GM13977 (cell line): ENCODE results near the gene GPR61.

Experiments used
- DNase-seq: peaks from one replicate; pipeline ENCODE4 v3.0.0; 2012; ENCODE audit warnings: low spot score
- in situ Hi-C: fragments of 300-500 bp; cut with MboI; formaldehyde crosslinking; loops from one replicate; pipeline ENCODE4 v1.12.0; 2022; ENCODE audit warnings: low sequenced_read_pairs, low pct_unique_long_range_greater_than_20kb, mixed read lengths, inconsistent platforms; ENCODE audit not compliant: unreplicated experiment
- TF ChIP-seq, protein P1 (sequence below): IDR thresholded peaks from 2 replicates; pipeline ENCODE4 v1.5.1; 2012; ENCODE audit warnings: mild to moderate bottlenecking, control low read depth; ENCODE audit not compliant: insufficient read depth; ENCODE audit errors: extremely low read depth, missing control alignments

Gene GPR61

DNA sequence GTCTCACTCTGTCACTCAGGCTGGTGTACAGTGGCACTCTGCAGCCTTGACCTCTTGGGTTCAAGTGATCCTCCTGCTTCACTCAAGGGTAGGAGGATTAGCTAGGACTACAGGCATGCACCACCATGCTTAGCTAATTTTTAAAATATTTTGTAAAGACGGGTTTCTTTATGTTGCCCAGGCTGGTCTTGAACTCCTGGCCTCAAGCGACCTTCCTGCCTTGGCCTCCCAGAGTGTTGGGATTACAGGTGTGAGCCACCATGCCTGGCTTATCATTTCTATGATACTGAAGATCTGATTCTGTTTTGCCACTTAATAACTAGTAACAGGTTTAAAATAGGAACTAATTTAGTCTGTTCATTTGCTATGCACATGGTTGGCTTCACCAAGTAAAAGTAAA lies 42.3 kb downstream of the GPR61 start:
- in situ Hi-C loops: no loop called here
- TF ChIP-seq, protein P1, sequence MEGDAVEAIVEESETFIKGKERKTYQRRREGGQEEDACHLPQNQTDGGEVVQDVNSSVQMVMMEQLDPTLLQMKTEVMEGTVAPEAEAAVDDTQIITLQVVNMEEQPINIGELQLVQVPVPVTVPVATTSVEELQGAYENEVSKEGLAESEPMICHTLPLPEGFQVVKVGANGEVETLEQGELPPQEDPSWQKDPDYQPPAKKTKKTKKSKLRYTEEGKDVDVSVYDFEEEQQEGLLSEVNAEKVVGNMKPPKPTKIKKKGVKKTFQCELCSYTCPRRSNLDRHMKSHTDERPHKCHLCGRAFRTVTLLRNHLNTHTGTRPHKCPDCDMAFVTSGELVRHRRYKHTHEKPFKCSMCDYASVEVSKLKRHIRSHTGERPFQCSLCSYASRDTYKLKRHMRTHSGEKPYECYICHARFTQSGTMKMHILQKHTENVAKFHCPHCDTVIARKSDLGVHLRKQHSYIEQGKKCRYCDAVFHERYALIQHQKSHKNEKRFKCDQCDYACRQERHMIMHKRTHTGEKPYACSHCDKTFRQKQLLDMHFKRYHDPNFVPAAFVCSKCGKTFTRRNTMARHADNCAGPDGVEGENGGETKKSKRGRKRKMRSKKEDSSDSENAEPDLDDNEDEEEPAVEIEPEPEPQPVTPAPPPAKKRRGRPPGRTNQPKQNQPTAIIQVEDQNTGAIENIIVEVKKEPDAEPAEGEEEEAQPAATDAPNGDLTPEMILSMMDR: no peak
- DNase-seq: no peak

DNA sequence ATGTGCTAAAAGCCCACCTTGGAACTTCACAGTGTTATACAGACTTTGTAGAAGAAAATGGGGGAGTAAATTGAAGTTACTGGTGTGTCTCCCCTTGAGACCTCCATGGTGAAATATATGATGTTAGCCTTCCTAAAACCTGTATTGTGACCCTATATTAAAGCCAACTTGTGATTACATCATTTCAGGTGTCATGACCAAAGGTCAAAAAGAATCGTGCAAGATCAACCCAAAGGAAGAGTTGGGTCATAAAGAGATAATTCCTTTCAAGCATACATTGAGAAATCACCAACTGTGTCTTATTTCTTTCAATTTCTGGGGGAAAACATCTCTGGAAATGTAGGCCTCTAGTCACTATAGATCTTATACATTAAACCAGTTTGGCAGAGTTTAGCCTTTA lies 45.1 kb downstream of the GPR61 start:
- in situ Hi-C loops: no loop called here
- TF ChIP-seq, protein P1: no peak
- no peak for DNase-seq

DNA sequence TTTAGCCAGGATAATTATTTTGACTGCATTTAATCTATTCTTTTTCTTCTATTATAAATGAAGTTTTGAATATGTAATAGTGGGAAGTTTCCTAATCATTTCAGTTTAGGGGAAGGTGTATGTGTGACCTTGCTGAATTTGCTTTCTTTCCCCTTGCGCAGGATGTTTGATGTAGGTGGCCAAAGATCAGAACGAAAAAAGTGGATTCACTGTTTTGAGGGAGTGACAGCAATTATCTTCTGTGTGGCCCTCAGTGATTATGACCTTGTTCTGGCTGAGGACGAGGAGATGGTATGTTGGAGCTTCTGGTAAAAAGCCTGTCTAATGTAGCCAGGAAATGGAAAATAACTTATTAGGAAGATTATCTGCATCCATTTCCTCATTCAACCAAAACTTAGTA lies 46.4 kb downstream of the GPR61 start:
- TF ChIP-seq, protein P1: no peak
- no peak for DNase-seq
- in situ Hi-C loops: no loop called here

DNA sequence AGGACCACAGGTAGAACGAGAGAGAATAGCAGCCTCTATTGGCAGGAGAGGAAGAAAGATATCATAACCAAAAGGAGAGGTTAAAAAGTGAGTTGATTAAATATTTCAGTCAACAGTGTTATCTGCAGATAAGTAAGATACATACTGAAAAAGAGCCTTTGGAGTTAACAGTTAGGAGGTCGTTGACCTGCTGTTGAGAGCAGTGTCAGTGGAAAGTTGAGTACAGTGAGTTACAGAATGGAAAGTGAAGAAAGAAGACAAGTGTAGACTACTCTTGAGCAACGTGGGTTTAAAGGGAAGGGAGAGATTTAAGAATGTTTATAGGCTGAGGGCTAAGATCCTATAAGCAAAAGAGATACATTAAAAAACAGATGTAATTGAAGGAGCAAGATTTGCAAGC lies 49.5 kb downstream of the GPR61 start:
- in situ Hi-C loops: no loop called here
- no peak for DNase-seq
- TF ChIP-seq, protein P1: no peak

DNA sequence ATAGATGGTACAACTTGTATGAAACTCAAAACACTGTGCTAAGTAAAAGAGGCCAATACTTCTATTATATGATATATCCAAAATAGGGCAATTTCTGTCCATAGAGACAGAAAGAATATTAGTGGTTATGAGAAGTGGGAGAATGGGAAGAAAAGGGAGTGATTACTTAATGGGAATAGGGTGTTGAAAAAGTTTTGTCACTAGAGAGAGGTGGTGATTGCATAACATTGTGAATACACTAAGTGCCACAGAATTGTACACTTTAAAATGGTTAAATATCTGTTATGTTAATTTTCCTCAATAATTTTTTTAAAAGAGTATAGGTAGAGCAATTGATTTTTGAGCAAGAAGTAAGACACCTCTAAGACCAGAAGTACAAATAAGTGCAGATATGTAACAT lies 50.0 kb downstream of the GPR61 start:
- DNase-seq: no peak
- in situ Hi-C loops: no loop called here
- TF ChIP-seq, protein P1: no peak

DNA sequence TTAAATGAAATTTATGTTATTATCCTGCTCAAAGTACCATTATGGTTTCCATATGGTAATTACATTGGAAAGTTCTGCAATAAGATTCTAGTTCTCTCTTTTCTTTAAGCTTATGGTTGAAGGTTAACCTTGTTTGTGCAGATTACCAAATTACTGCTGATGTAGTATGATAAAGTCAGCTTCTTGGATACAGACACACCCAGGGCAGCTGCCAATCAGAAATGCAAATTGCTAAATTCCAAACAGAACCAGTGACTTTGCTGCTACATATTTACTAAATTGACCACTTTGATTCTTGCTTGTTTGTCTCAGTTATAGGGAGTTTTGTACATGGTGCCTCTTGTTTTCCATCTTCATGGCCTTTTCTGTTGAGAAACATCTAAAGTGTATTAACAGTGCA lies 53.2 kb downstream of the GPR61 start:
- no peak for DNase-seq
- TF ChIP-seq, protein P1: no peak
- in situ Hi-C loops: no loop called here

DNA sequence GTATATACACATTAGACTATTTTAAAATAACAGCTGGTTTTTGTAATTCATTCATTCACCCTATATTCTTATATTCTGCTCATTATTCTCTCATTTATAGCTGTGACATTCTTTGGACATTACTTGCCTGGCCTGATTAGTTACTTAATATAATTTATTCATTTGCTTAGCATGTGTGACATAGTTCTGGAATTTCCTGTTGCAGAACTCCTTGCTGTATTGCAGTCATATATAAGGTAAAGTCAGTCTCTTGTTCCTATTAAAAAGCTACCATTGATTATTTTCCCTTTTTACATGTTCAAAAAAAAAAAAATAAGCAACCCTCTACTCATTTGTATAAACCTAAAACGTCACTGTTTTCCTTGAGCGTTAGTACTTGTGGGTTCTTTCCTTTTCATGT lies 55.9 kb downstream of the GPR61 start:
- no peak for DNase-seq
- in situ Hi-C loops: no loop called here
- TF ChIP-seq, protein P1: no peak
